HepG2 (cell line): ENCODE results near the gene DTNB. TPM values are rescaled to one million over a fixed set of nuclear protein-coding genes. Genes with fewer than 3 reads are reported as not detected.
A peak's percentile ranks its signal among the peaks of the same experiment; 100 is the strongest.

Source experiments
- ATAC-seq: fragments of 200-7000 bp; cut with Tn5 transposase; 3 replicates; pipeline ENCODE4 v1.9.1; 2020; ENCODE audit warnings: mild to moderate bottlenecking, moderate library complexity
- BruUV-seq: library from RNA; stranded (reverse); fragments of 400-500 nt; replicated peaks from 2 replicates; lab custom pipeline; 2021; lab: Mats Ljungman, UMichigan
- CTCF ChIA-PET: fragments of 300-600 bp; formaldehyde crosslinking; extraction: SDS; loops from one replicate; lab custom pipeline; 2021; ENCODE audit warnings: low total read pairs, inconsistent platforms, low intra/inter-chr PET ratio; lab: Yijun Ruan, JAX
- POLR2A ChIA-PET: fragments of 350-600 bp; sonication (Branson Sonifier 250); formaldehyde crosslinking; loops from one replicate; lab custom pipeline; 2020; ENCODE audit warnings: antibody characterized with exemption, inconsistent platforms; lab: Yijun Ruan, JAX
- DNase-seq: peaks from one replicate; pipeline ENCODE4 v3.0.0-alpha.2; 2015; ENCODE audit warnings: low spot score
- FAIRE-seq: peaks from 3 replicates; lab custom pipeline; 2011; peaks lifted over from hg19 to GRCh38; lab: Jason Lieb, UNC
- H2AFZ ChIP-seq: one replicate; pipeline ENCODE4 v1.6.1; 2011; ENCODE audit warnings: low read length, inconsistent platforms
- H3K27ac ChIP-seq: fragments of 300-600 bp; 3 replicates; pipeline ENCODE4 v1.8.0; 2011; ENCODE audit warnings: mixed run types, mild to moderate bottlenecking, mixed read lengths, low read length, inconsistent platforms; ENCODE audit not compliant: insufficient read depth; ENCODE audit errors: extremely low read length
- H3K27me3 ChIP-seq, 2 experiments: fragments of 200-600 bp in 1 of 2; 2 replicates in 1 of 2; 3 replicates in 1 of 2; pipeline versions ENCODE4 v1.6.0 to v1.8.0; 2011; ENCODE audit warnings: low read length in 2 of 2, mild to moderate bottlenecking in 2 of 2, moderate library complexity in 2 of 2, inconsistent platforms in 1 of 2; ENCODE audit not compliant: insufficient read depth in 2 of 2, control insufficient read depth in 1 of 2
- H3K36me3 ChIP-seq, 2 experiments: fragments of 200-600 bp in 1 of 2; replicated peaks in 1 of 2; 2 replicates in 1 of 2; 3 replicates in 1 of 2; pipeline versions ENCODE4 v1.5.1 to v1.8.0; 2011; ENCODE audit warnings: low read length in 2 of 2, inconsistent platforms in 1 of 2; ENCODE audit not compliant: insufficient read depth in 2 of 2, control insufficient read depth in 1 of 2
- H3K4me1 ChIP-seq: 2 replicates; pipeline ENCODE4 v1.5.1; 2012; ENCODE audit warnings: low read length, inconsistent platforms; ENCODE audit not compliant: insufficient read depth
- H3K4me2 ChIP-seq: 2 replicates; pipeline ENCODE4 v1.6.0; 2011; ENCODE audit warnings: low read depth, low read length, inconsistent platforms
- H3K4me3 ChIP-seq, 3 experiments: fragments of 200-600 bp in 1 of 3; sonication (generic), shearing (Covaris generic) in 1 of 3; replicated peaks in 1 of 3; 2 replicates each; pipeline ENCODE4 v1.5.1; 2011 to 2016; ENCODE audit warnings: low read length in 3 of 3, inconsistent platforms in 2 of 3, low read depth in 2 of 3, mild to moderate bottlenecking in 2 of 3, control low read depth in 1 of 3, mixed read lengths in 1 of 3; ENCODE audit not compliant: insufficient read depth in 1 of 3
- H3K79me2 ChIP-seq: one replicate; pipeline ENCODE4 v1.6.1; 2011; ENCODE audit warnings: low read length, inconsistent platforms; ENCODE audit not compliant: insufficient read depth
- H3K9ac ChIP-seq: 2 replicates; pipeline ENCODE4 v1.6.0; 2011; ENCODE audit warnings: mild to moderate bottlenecking, low read depth, low read length, inconsistent platforms; ENCODE audit not compliant: insufficient read depth
- H3K9me3 ChIP-seq: 2 replicates; pipeline ENCODE4 v1.5.1; 2012; ENCODE audit warnings: mild to moderate bottlenecking, low read length
- H4K20me1 ChIP-seq: 2 replicates; pipeline ENCODE4 v1.6.0; 2011; ENCODE audit warnings: inconsistent platforms, mild to moderate bottlenecking, low read length, moderate library complexity; ENCODE audit not compliant: insufficient read depth
- CBX1 ChIP-seq: IDR thresholded peaks from one replicate; pipeline ENCODE4 v1.6.1; 2016; ENCODE audit warnings: antibody characterized with exemption, low read depth
- CHD2 ChIP-seq: IDR thresholded peaks from 2 replicates; pipeline ENCODE4 v1.6.1; 2011; ENCODE audit warnings: low read depth, low read length, improper control_type of control experiment
- GATAD2A ChIP-seq: IDR thresholded peaks from 2 replicates; pipeline ENCODE4 v1.6.1; 2016
- HCFC1 ChIP-seq: fragments of 150-350 bp; IDR thresholded peaks from 2 replicates; pipeline ENCODE4 v1.6.1; 2014; ENCODE audit warnings: low read depth, low read length
- KDM5B ChIP-seq: sonication (generic); formaldehyde crosslinking; IDR thresholded peaks from 2 replicates; pipeline ENCODE4 v1.4.0; 2020; ENCODE audit warnings: missing genetic modification reagents, mild to moderate bottlenecking, borderline replicate concordance
- MXD4 ChIP-seq: IDR thresholded peaks from 2 replicates; pipeline ENCODE4 v1.6.1; 2016; ENCODE audit warnings: mild to moderate bottlenecking, missing biosample characterization, missing genetic modification reagents
- PCBP2 ChIP-seq: fragments of 200-400 bp; formaldehyde crosslinking; optimal IDR thresholded peaks from 2 replicates; pipeline ENCODE3; 2018; ENCODE audit warnings: low read length, low read depth; ENCODE audit not compliant: poor library complexity, severe bottlenecking
- REPIN1 ChIP-seq: sonication (generic); formaldehyde crosslinking; IDR thresholded peaks from 2 replicates; pipeline ENCODE4 v1.8.0; 2022; ENCODE audit warnings: missing genetic modification reagents, low read depth, mild to moderate bottlenecking, borderline replicate concordance
- THAP9 ChIP-seq: sonication (generic); formaldehyde crosslinking; IDR thresholded peaks from 2 replicates; pipeline ENCODE4; 2020; ENCODE audit warnings: missing genetic modification reagents, mild to moderate bottlenecking, borderline replicate concordance
- ZKSCAN1 ChIP-seq: fragments of 150-350 bp; IDR thresholded peaks from 2 replicates; pipeline ENCODE4 v1.6.1; 2014; ENCODE audit warnings: low read length
- ZNF264 ChIP-seq: sonication (generic); formaldehyde crosslinking; IDR thresholded peaks from 2 replicates; pipeline ENCODE4 v1.4.0; 2020; ENCODE audit warnings: missing genetic modification reagents
- ZNF768 ChIP-seq: sonication (generic); formaldehyde crosslinking; IDR thresholded peaks from 2 replicates; pipeline ENCODE4 v1.4.0; 2020; ENCODE audit warnings: missing genetic modification reagents
- ZNF781 ChIP-seq: sonication (generic); formaldehyde crosslinking; IDR thresholded peaks from 2 replicates; pipeline ENCODE4 v1.5.1; 2020; ENCODE audit warnings: borderline replicate concordance, mild to moderate bottlenecking, missing genetic modification reagents; ENCODE audit errors: not compliant biosample characterization
- WGBS: methylation state at CpG from one replicate; pipeline ENCODE4 v1.1.6; 2017; ENCODE audit warnings: low lambda C conversion rate; 5-methylcytosine and 5-hydroxymethylcytosine counted together
- in situ Hi-C: cut with HindIII; loops from 2 replicates; pipeline ENCODE4 v1.10.0; 2017; ENCODE audit warnings: low pct_unique_long_range_greater_than_20kb; ENCODE audit not compliant: extremely low pct_ligation_motif_present
- intact Hi-C: fragments of 100-400 bp; cut with micrococcal nuclease; formaldehyde crosslinking; loops from one replicate; pipeline ENCODE4 v1.10.0; 2022; ENCODE audit not compliant: unreplicated experiment
- polyA plus RNA-seq, 8 experiments: library from polyadenylated mRNA; depleted of rRNA in 3 of 8; stranded (reverse) in 7 of 8; unstranded in 1 of 8; fragments of >200 nt; fragmentation: Illumina TruSeq in 4 of 8; extraction: Trizol in 4 of 8; gene quantifications; 2 replicates each; pipeline versions ENCODE4 v1.2.1 to v1.2.3, GENCODE V29; 2011 to 2016; ENCODE audit warnings: low read depth in 4 of 8, missing spikeins in 1 of 8, mixed read lengths in 1 of 8; ENCODE audit not compliant: insufficient read depth in 1 of 8
- total RNA-seq, 5 experiments: library from RNA; depleted of rRNA; stranded (reverse); fragments of >200 nt; fragmentation: Illumina TruSeq; extraction: Trizol; gene quantifications; 2 replicates each; pipeline ENCODE4 v1.2.3, GENCODE V29; 2016; ENCODE audit warnings: low read depth in 1 of 5
- TF ChIP-seq, protein P1 (sequence below): fragments of 450-650 bp; IDR thresholded peaks from 2 replicates; pipeline ENCODE4 v1.6.1; 2016
- TF ChIP-seq, protein P2 (sequence below): sonication (generic); formaldehyde crosslinking; IDR thresholded peaks from 2 replicates; pipeline ENCODE4 v1.5.0; 2020; ENCODE audit warnings: missing genetic modification reagents, mild to moderate bottlenecking, borderline replicate concordance

DTNB gene
- total and polyA plus RNA-seq, 2 of the 13 experiments (the other 11 are each of a cell fraction or from before 2014, with no cell fraction given): 14.4 to 23.9 TPM

GRCh38 chr2:25389161-25389560 is 284.2 kb downstream of the DTNB start:
- no peak for DNase-seq
- no peaks in the 10 kb centered on the region for H3K27me3 ChIP-seq
- TF ChIP-seq, protein P1, sequence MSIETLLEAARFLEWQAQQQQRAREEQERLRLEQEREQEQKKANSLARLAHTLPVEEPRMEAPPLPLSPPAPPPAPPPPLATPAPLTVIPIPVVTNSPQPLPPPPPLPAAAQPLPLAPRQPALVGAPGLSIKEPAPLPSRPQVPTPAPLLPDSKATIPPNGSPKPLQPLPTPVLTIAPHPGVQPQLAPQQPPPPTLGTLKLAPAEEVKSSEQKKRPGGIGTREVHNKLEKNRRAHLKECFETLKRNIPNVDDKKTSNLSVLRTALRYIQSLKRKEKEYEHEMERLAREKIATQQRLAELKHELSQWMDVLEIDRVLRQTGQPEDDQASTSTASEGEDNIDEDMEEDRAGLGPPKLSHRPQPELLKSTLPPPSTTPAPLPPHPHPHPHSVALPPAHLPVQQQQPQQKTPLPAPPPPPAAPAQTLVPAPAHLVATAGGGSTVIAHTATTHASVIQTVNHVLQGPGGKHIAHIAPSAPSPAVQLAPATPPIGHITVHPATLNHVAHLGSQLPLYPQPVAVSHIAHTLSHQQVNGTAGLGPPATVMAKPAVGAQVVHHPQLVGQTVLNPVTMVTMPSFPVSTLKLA: peak; percentile 29; the same call in 1 of the 2 replicates
- TF ChIP-seq ZNF781 (CRISPR knock-in tag) (no peak), ZNF768 (CRISPR knock-in tag) (peak; percentile 16; the same call in 1 of the 2 replicates)
- WGBS: 95% methylated on average over 9 of the region's 9 CpGs
- in situ Hi-C loops: no loop called here
- ChIA-PET CTCF (no interaction called here), POLR2A (no interaction called here)
- H3K36me3 ChIP-seq: peaks cover 0 to 1% of the 10 kb centered on the region in 2 experiments; a peak in 1 of 5 replicates
- H3K9ac ChIP-seq: no peak overlapping the region
- H2AFZ ChIP-seq: no peak overlapping the region
- H3K4me3 ChIP-seq: no peak overlapping the region
- no peak for FAIRE-seq
- no peaks in the 10 kb centered on the region for H3K9me3 ChIP-seq
- H3K4me2 ChIP-seq: no peak overlapping the region
- H4K20me1 ChIP-seq: no peaks in the 10 kb centered on the region
- BruUV-seq: no TSS peak
- no peaks in the 10 kb centered on the region for H3K4me1 ChIP-seq
- no peak for ATAC-seq
- H3K27ac ChIP-seq: no peak overlapping the region
- no peaks in the 10 kb centered on the region for H3K79me2 ChIP-seq
- intact Hi-C loops: no loop called here

DNA sequence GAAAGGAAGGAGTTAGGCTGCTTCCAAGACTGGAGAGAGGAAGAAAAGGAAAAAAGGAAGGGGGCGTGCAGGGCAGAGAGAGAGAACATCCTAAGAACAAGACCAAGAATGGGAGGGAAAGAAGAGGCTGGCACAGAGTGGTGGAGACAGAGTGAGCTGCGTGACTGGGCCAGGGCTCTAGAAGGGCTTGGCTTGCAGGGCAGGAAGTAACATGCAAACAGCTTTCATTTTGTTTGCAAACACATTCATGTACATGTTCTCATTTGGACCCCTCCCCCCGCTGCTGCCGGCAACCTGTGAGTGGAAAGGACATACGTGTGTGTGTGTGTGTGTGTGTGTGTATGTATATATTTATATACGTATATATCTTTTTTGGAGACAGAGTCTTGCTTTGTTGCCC is 284.9 kb downstream of the DTNB start:
- Histone ChIP-seq H3K27ac (no peak overlapping the region), H4K20me1 (no peaks in the 10 kb centered on the region), H3K9ac (no peak overlapping the region), H3K36me3 (peaks cover 0 to 1% of the 10 kb centered on the region in 2 experiments; a peak in 1 of 5 replicates), H3K9me3 (no peaks in the 10 kb centered on the region), H3K4me1 (no peaks in the 10 kb centered on the region), H2AFZ (no peak overlapping the region), H3K4me3 (no peak overlapping the region), H3K4me2 (no peak overlapping the region), H3K27me3 (no peaks in the 10 kb centered on the region), H3K79me2 (no peaks in the 10 kb centered on the region)
- CTCF ChIA-PET: no interaction called here
- no TSS peak for BruUV-seq
- POLR2A ChIA-PET: no interaction called here
- 92% methylated on average over 6 of the region's 6 CpGs for WGBS
- ATAC-seq: no peak
- no peak for FAIRE-seq
- intact Hi-C loops: no loop called here
- in situ Hi-C loops: no loop called here
- no peak for DNase-seq
- TF ChIP-seq CHD2: no peak
- no peak for TF ChIP-seq PCBP2
- TF ChIP-seq MXD4: no peak
- TF ChIP-seq KDM5B (CRISPR knock-in tag): no peak
- TF ChIP-seq ZKSCAN1: no peak
- no peak for TF ChIP-seq THAP9 (CRISPR knock-in tag)
- no peak for TF ChIP-seq HCFC1
- TF ChIP-seq ZNF264 (CRISPR knock-in tag): no peak
- no peak for TF ChIP-seq GATAD2A (CRISPR knock-in tag)
- TF ChIP-seq, protein P2, sequence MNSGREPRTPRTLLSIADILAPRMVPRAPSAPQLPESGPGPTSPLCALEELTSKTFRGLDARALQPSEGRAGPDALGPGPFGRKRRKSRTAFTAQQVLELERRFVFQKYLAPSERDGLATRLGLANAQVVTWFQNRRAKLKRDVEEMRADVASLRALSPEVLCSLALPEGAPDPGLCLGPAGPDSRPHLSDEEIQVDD (CRISPR knock-in tag): no peak
- no peak for TF ChIP-seq CBX1
- no peak for TF ChIP-seq REPIN1
